ENCODE data around the gene DHRS3.

DNA sequence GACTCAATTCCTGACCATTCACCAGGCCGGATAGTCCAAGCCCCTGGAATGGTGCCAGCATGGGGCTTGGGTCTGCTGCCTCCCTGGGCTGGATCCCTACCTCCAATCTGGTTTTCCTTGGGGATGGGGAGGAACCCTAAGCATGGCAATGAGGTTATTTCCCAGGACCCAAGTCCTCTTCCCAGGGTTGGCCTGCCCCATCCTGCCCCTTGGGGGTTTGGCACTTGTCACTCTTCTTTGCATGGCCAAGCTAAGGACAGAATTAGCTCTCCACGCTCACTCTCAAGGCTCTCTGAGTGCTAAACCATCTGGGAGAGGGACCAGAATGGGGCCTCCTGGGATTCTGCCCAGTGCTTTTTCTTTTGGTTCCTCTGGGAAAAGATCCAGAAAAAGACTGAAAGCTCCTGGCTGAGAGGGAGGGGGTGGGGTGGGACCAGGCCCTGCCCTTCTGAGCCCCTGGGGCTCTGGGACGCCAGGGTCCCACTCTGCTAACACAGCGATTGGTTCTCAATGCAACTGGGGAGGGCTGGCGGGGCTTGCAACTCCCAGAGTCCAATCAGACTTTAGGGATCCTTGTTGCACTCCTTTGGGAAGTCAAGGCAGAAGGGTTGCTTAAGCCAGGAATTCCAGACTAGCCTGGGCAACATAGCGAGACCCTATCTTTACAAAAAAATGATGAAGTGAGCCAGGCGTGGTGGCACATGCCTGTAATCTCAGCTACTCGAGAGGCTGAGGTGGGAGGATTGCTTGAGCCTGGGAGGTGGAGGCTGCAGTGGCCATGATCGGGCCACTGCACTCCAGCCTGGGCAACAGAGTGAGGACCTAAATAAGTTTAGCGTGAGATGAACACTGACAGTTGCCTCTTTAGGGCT lies 52.7 kb downstream of the DHRS3 start:
- TF ChIP-seq, protein P1, sequence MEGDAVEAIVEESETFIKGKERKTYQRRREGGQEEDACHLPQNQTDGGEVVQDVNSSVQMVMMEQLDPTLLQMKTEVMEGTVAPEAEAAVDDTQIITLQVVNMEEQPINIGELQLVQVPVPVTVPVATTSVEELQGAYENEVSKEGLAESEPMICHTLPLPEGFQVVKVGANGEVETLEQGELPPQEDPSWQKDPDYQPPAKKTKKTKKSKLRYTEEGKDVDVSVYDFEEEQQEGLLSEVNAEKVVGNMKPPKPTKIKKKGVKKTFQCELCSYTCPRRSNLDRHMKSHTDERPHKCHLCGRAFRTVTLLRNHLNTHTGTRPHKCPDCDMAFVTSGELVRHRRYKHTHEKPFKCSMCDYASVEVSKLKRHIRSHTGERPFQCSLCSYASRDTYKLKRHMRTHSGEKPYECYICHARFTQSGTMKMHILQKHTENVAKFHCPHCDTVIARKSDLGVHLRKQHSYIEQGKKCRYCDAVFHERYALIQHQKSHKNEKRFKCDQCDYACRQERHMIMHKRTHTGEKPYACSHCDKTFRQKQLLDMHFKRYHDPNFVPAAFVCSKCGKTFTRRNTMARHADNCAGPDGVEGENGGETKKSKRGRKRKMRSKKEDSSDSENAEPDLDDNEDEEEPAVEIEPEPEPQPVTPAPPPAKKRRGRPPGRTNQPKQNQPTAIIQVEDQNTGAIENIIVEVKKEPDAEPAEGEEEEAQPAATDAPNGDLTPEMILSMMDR (IDR thresholded peaks at IDR 0.05 in 8 of 11, conservative IDR thresholded peaks at IDR 0.05 in 3 of 11) = no peak
- TF ChIP-seq POLR2AphosphoS5 (IDR thresholded peaks at IDR 0.05) (no peak), POLR2A (IDR thresholded peaks at IDR 0.05) (no peak)

Data from spleen (tissue), 7 donors.